MM.1S (cell line): Measurements from ENCODE around the gene ATF7IP2.
A peak's percentile ranks its signal among the peaks of the same experiment; 100 is the strongest.
"Not testable (repeated sequence)": the region's sequence is repeated elsewhere in the genome, so short reads cannot be mapped to it uniquely, and the experiment has no call there.

Experiments
- DNase-seq: peaks from one replicate; pipeline ENCODE4 v3.0.0-alpha.2; 2015
- H2AFZ ChIP-seq: fragments of 300-600 bp; sonication (generic); 2 replicates; pipeline ENCODE4 v1.6.0; 2016; ENCODE audit warnings: antibody characterized with exemption, low read length
- H3F3A ChIP-seq: fragments of 300-600 bp; sonication (generic); 2 replicates; pipeline ENCODE4 v1.6.1; 2016; ENCODE audit warnings: mild to moderate bottlenecking, antibody characterized with exemption, low read length, moderate library complexity, mixed read lengths; ENCODE audit not compliant: insufficient read depth
- H3K27ac ChIP-seq: fragments of 300-600 bp; sonication (generic); 2 replicates; pipeline ENCODE4 v1.5.1; 2016; ENCODE audit warnings: mild to moderate bottlenecking, low read length
- H3K27me3 ChIP-seq: fragments of 300-600 bp; sonication (generic); replicated peaks from 2 replicates; pipeline ENCODE4 v1.6.0; 2016; ENCODE audit warnings: low read length; ENCODE audit not compliant: insufficient read depth
- H3K36me3 ChIP-seq: fragments of 300-600 bp; sonication (generic); replicated peaks from 2 replicates; pipeline ENCODE4 v1.6.1; 2016; ENCODE audit warnings: mild to moderate bottlenecking, low read length, mixed read lengths; ENCODE audit not compliant: insufficient read depth
- H3K4me1 ChIP-seq: fragments of 300-600 bp; sonication (generic); 2 replicates; pipeline ENCODE4 v1.6.1; 2016; ENCODE audit warnings: low read length, mixed read lengths
- H3K4me2 ChIP-seq: fragments of 300-600 bp; sonication (generic); 2 replicates; pipeline ENCODE4 v1.6.0; 2016; ENCODE audit warnings: low read depth, low read length
- H3K4me3 ChIP-seq: fragments of 300-600 bp; sonication (generic); 2 replicates; pipeline ENCODE4 v1.5.1; 2016; ENCODE audit warnings: low read length, mixed read lengths
- H3K79me2 ChIP-seq: fragments of 300-600 bp; sonication (generic); 2 replicates; pipeline ENCODE4 v1.6.1; 2016; ENCODE audit warnings: mixed run types, low read length, mixed read lengths
- H3K9ac ChIP-seq: fragments of 300-600 bp; sonication (generic); 2 replicates; pipeline ENCODE4 v1.6.1; 2016; ENCODE audit warnings: low read length, mixed read lengths
- H3K9me2 ChIP-seq: fragments of 300-600 bp; sonication (generic); replicated peaks from 2 replicates; pipeline ENCODE4 v1.6.1; 2016; ENCODE audit warnings: mild to moderate bottlenecking, low read length, mixed read lengths; ENCODE audit not compliant: insufficient read depth
- H3K9me3 ChIP-seq: fragments of 300-600 bp; sonication (generic); replicated peaks from 2 replicates; pipeline ENCODE4 v1.6.1; 2016; ENCODE audit warnings: mild to moderate bottlenecking, low read length, mixed read lengths; ENCODE audit not compliant: insufficient read depth
- H4K20me1 ChIP-seq: fragments of 300-600 bp; sonication (generic); 2 replicates; pipeline ENCODE4 v1.6.1; 2016; ENCODE audit warnings: mild to moderate bottlenecking, low read length, moderate library complexity, mixed read lengths; ENCODE audit not compliant: insufficient read depth
- EZH2 ChIP-seq: fragments of 300-600 bp; sonication (generic); optimal IDR thresholded peaks from 2 replicates; pipeline ENCODE3; 2017; ENCODE audit warnings: low read depth, mild to moderate bottlenecking, antibody characterized with exemption, low read length, mixed read lengths
- EZH2phosphoT487 ChIP-seq: fragments of 300-600 bp; sonication (generic); IDR thresholded peaks from 2 replicates; pipeline ENCODE4 v1.6.1; 2018; ENCODE audit warnings: antibody characterized with exemption, low read length
- TF ChIP-seq, protein P1 (sequence below): fragments of 300-600 bp; sonication (generic); IDR thresholded peaks from 2 replicates; pipeline ENCODE4 v1.5.1; 2016; ENCODE audit warnings: antibody characterized with exemption, low read length, mixed read lengths

Gene ATF7IP2

DNA sequence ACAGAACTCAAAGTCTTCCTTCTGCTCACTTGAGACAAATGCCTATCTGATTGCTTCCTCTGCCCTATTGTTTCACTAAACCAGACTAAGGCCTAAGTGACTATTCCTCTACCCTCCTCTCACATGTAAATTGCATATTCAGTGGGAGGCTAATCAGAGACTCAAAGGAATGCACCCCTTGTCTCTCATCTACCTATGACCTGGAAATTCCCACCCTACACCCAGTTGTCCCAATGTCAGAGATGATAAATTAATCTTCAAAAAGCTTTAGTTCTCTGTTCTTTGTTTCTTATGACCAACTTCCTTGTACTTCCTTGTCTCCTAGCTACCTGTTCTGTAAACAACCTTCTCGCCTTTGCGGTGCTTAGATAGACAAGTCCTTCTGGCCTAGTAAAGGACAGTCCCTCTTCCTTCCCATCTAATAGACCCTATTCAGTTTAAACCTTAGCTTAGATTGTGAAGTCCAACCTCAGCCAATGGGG, 118.6 kb downstream of the ATF7IP2 start:
- no peak overlapping the region for H3K4me2 ChIP-seq
- no peaks in the 10 kb centered on the region for H3K36me3 ChIP-seq

DNA sequence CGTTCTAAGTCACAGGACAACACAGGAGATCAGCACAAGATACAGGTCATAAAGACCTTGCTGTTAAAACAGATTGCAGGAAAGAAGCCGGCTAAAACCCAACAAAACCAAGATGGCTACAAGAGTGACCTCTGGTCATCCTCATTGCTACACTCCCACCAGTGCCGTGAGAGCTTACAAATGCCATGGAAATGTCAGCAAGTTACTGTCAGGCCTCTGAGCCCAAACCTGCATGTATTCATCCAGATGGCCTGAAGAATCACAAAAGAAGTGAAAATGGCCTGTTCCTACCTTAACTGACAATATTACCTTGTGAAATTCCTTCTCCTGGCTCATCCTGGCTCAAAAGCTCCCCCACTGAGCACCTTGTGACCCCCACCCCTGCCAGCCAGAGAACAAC, 119.4 kb downstream of the ATF7IP2 start:
- H2AFZ ChIP-seq, H3K27ac ChIP-seq, H3K79me2 ChIP-seq, H3K36me3 ChIP-seq, H3K9me3 ChIP-seq, H3K4me1 ChIP-seq, H3K9me2 ChIP-seq, H3F3A ChIP-seq, H4K20me1 ChIP-seq, DNase-seq, H3K4me3 ChIP-seq, H3K27me3 ChIP-seq, H3K4me2 ChIP-seq, H3K9ac ChIP-seq: not testable (repeated sequence)

More for the DNA sequence above, 118.6 kb downstream of the ATF7IP2 start:
- no peak overlapping the region for H3K9ac ChIP-seq
- no peak overlapping the region for H3K27ac ChIP-seq
- H3K9me2 ChIP-seq, result no peaks in the 10 kb centered on the region
- no peaks in the 10 kb centered on the region for H4K20me1 ChIP-seq
- H3K79me2 ChIP-seq, result no peaks in the 10 kb centered on the region
- DNase-seq, result no peak
- H3K9me3 ChIP-seq, result no peaks in the 10 kb centered on the region
- no peak overlapping the region for H2AFZ ChIP-seq
- no peaks in the 10 kb centered on the region for H3K27me3 ChIP-seq
- no peak overlapping the region for H3K4me3 ChIP-seq
- TF ChIP-seq, protein P1, sequence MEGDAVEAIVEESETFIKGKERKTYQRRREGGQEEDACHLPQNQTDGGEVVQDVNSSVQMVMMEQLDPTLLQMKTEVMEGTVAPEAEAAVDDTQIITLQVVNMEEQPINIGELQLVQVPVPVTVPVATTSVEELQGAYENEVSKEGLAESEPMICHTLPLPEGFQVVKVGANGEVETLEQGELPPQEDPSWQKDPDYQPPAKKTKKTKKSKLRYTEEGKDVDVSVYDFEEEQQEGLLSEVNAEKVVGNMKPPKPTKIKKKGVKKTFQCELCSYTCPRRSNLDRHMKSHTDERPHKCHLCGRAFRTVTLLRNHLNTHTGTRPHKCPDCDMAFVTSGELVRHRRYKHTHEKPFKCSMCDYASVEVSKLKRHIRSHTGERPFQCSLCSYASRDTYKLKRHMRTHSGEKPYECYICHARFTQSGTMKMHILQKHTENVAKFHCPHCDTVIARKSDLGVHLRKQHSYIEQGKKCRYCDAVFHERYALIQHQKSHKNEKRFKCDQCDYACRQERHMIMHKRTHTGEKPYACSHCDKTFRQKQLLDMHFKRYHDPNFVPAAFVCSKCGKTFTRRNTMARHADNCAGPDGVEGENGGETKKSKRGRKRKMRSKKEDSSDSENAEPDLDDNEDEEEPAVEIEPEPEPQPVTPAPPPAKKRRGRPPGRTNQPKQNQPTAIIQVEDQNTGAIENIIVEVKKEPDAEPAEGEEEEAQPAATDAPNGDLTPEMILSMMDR, result no peak
- no peak for TF ChIP-seq EZH2phosphoT487
- no peak for TF ChIP-seq EZH2
- H3K4me1 ChIP-seq, result no peaks in the 10 kb centered on the region
- H3F3A ChIP-seq, result no peaks in the 10 kb centered on the region

DNA sequence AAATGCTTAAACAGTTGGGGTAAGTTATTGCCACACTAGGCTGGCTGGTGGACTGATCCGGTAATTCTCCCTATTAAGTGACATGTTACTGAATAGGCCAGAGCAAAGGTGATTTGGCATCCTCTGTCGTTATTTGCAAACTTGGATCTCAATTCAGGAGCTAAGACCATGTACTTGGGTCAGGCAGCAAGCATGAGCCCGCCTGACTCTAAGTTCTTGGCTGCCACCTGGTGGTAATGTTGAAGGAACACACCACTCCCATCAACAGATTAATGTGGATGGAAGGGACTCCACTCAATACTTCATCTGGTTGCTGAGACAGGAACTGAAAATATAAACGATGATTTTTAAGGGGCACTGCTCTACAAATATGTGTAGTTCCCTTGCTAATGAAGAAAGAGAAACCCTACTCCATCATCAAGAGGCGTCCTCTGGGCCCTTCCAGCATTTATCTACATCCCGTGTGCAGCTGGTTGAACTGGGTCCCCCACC, 123.7 kb downstream of the ATF7IP2 start:
- H3K4me3 ChIP-seq, result no peak overlapping the region

DNA sequence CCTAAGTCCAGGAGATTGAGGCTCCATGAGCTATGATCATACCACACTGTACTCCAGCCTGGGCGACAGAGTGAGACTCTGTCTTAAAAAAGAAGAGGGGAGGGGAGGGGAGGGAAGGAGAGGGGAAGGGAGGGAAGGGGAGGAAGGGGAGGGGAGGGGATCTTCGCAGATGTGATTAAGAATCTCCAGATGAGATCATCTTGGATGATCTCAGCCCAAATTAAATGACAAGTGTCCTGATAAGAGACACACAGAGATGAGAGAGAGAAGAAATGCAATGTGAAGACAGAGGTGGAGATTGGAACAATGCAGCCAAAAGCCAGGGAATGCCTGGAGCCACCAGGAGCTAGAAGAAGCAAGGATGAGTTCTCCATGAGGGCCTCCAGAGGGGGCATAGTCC, 124.4 kb downstream of the ATF7IP2 start:
- Histone ChIP-seq H3K36me3 (no peaks in the 10 kb centered on the region), H3K4me1 (peaks cover 6% of the 10 kb centered on the region), H3F3A (0 out of 2 replicates have a peak, but pooled peaks cover 10% of the 10 kb centered on the region), H3K4me3 (no peak overlapping the region), H3K27me3 (no peaks in the 10 kb centered on the region), H3K9me2 (no peaks in the 10 kb centered on the region), H3K79me2 (no peaks in the 10 kb centered on the region), H4K20me1 (no peaks in the 10 kb centered on the region), H2AFZ (no peak overlapping the region), H3K9me3 (no peaks in the 10 kb centered on the region), H3K27ac (no peak overlapping the region), H3K4me2 (no peak overlapping the region), H3K9ac (no peak overlapping the region)
- TF ChIP-seq EZH2 (no peak), EZH2phosphoT487 (no peak)
- TF ChIP-seq, protein P1, result no peak
- no peak for DNase-seq

More for the DNA sequence above, 123.7 kb downstream of the ATF7IP2 start:
- Histone ChIP-seq H3K4me2 (no peak overlapping the region), H3K36me3 (no peaks in the 10 kb centered on the region), H3K27me3 (no peaks in the 10 kb centered on the region), H4K20me1 (no peaks in the 10 kb centered on the region), H3K9me2 (no peaks in the 10 kb centered on the region), H3K9me3 (no peaks in the 10 kb centered on the region), H3F3A (0 out of 2 replicates have a peak, but pooled peaks cover 5% of the 10 kb centered on the region), H2AFZ (no peak overlapping the region), H3K79me2 (no peaks in the 10 kb centered on the region), H3K4me1 (no peaks in the 10 kb centered on the region), H3K27ac (no peak overlapping the region), H3K9ac (no peak overlapping the region)
- TF ChIP-seq, protein P1, result peak; percentile 84
- TF ChIP-seq EZH2phosphoT487, result no peak
- peak; percentile 87 for DNase-seq
